ENCODE results near the gene DUS2.

DNA sequence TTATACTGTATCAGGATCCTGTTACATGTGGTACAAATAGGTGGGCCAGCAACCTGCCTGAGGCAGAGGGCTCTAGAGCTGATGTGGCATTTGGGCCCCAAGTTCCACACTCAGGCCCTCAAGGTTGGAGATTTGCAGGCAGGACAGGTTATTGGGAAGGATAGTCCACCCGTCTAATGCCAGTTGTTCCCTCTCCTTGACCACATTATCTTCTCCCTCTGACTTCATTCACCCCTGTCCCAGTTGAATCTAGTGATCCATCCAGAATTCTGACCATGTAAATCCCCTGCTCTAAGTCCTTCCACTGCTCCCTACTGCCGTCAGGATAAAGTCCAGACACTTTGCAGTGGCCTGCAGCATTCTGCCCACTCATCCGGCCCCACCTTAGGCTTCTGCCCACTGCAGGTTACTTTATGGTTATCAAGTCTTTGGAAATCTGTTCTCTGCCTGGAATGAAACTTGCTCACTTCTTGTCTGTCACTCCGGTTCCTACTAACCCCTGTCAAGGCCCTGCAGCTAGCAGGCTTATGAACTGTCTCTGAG is 60.2 kb downstream of the DUS2 start:
- TF ChIP-seq, protein P1, sequence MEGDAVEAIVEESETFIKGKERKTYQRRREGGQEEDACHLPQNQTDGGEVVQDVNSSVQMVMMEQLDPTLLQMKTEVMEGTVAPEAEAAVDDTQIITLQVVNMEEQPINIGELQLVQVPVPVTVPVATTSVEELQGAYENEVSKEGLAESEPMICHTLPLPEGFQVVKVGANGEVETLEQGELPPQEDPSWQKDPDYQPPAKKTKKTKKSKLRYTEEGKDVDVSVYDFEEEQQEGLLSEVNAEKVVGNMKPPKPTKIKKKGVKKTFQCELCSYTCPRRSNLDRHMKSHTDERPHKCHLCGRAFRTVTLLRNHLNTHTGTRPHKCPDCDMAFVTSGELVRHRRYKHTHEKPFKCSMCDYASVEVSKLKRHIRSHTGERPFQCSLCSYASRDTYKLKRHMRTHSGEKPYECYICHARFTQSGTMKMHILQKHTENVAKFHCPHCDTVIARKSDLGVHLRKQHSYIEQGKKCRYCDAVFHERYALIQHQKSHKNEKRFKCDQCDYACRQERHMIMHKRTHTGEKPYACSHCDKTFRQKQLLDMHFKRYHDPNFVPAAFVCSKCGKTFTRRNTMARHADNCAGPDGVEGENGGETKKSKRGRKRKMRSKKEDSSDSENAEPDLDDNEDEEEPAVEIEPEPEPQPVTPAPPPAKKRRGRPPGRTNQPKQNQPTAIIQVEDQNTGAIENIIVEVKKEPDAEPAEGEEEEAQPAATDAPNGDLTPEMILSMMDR (IDR thresholded peaks at IDR 0.05; ENCODE audit: borderline replicate concordance, extremely low read depth, low read length, poor library complexity, severe bottlenecking) = no peak
- no peak for TF ChIP-seq EZH2 (IDR thresholded peaks at IDR 0.05; ENCODE audit: borderline replicate concordance, low read depth, low read length, severe bottlenecking)
